ENCODE results near the gene MYOM1. TPM values are rescaled to one million over a fixed set of nuclear protein-coding genes. Genes with fewer than 3 reads are reported as not detected.

The MYOM1 gene
- total RNA-seq, 1 donor from 2014 or later, result 0.46 TPM

- Mint-ChIP-seq H3K4me3 (ENCODE audit: unreplicated experiment) (peak overlapping the region; percentile 88), H3K9me3 (ENCODE audit: unreplicated experiment) (no peaks in the 10 kb centered on the region), H3K27ac (ENCODE audit: unreplicated experiment) (peak overlapping the region; percentile 99), H3K4me1 (ENCODE audit: unreplicated experiment) (peaks cover 62% of the 10 kb centered on the region), H3K36me3 (ENCODE audit: unreplicated experiment) (peaks cover 25% of the 10 kb centered on the region), H3K27me3 (ENCODE audit: unreplicated experiment) (no peaks in the 10 kb centered on the region)
- no peak for TF ChIP-seq CTCF (IDR thresholded peaks at IDR 0.05)
- no peak for DNase-seq (ENCODE audit: extremely low spot score, unreplicated experiment)
Observed at GRCh38 chr18:3248658-3249359, 29.0 kb upstream of the MYOM1 start.

DNA sequence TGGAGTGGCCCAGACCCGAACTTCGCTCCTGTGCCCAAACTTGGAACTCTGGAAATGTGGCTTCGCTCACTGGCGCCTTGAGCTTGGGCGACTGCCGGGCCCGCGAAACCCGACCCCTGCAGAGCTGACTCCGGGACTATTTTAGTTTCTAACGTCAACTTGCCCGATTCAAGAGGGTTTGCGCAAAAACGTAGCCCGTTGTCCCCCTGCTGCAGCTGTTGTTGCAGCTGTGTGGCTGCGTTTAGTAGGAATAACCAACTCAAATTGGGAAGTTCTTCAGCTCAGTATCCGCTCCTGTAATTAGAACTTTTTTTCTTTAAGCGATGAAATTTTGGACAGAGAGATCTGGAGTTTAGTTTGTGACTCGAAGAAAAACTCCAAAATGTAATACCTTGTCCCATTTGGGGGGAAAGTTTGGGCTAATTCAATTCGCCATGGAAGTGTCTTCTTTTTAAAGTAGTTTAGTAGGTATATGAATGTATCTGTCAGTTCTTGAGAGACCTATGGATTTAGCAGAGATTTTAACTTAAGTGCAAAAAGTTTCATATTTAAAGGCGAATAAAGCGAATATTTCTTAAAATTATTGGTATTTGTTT, 28.4 kb upstream of the MYOM1 start:
- H3K27me3 Mint-ChIP-seq (ENCODE audit: unreplicated experiment), result no peaks in the 10 kb centered on the region
- peaks cover 18% of the 10 kb centered on the region for H3K36me3 Mint-ChIP-seq (ENCODE audit: unreplicated experiment)
- peak overlapping the region; percentile 99 for H3K27ac Mint-ChIP-seq (ENCODE audit: unreplicated experiment)
- no peak for TF ChIP-seq CTCF (IDR thresholded peaks at IDR 0.05)
- peaks cover 55% of the 10 kb centered on the region for H3K4me1 Mint-ChIP-seq (ENCODE audit: unreplicated experiment)
- H3K4me3 Mint-ChIP-seq (ENCODE audit: unreplicated experiment), result peak overlapping the region; percentile 88
- DNase-seq (ENCODE audit: extremely low spot score, unreplicated experiment), result no peak
- H3K9me3 Mint-ChIP-seq (ENCODE audit: unreplicated experiment), result no peaks in the 10 kb centered on the region

DNA sequence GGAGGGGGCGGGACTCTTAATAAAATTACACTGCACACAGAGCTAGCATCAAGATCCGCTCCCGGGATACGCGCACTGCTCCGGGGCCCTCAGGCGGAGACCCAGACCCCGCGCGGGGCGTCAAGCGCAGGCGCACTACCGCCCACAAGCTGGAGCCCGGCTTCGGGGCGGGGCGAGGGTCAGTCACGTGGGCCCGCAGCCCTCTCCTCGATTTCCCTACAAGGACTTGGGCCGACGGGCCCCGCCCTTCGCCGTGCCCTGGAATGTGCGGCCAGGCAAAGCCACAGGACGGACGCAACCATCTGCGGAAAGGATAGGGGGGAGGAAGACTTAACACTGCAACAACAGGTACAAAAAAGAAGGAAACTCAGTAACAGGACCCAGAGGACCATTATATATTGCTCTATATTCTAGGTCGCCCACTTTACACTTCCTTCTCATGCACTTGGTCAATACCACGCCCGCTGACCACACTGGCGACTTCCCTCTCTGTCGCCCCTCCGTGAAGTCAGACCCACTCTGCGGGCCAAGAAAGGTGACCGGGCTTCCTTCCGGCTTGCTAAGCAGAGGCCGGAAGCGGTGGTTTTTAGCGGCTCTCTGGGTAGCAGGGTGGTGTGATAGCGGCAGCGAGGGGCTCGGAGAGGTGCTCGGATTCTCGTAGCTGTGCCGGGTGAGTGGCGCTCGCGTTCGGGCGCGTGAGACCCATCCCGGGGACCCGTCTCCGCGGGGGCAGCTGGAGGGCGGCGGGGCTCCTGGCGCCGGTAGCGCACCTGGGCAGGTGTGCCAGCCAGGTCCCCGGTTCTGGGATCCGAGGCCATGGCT, 27.7 kb upstream of the MYOM1 start, which contains the start of gene MYL12A:
TSS of gene MYL12A (plus strand) at position 562 of the 822 bp plus-strand sequence. CDS start 5,447 bp downstream, outside the sequence.
- no peak for TF ChIP-seq CTCF (IDR thresholded peaks at IDR 0.05)
- H3K9me3 Mint-ChIP-seq (ENCODE audit: unreplicated experiment), result no peaks in the 10 kb centered on the region
- H3K27ac Mint-ChIP-seq (ENCODE audit: unreplicated experiment), result peak within 1 kb of the TSS; percentile 99
- DNase-seq (ENCODE audit: extremely low spot score, unreplicated experiment), result peak; percentile 99
- H3K4me1 Mint-ChIP-seq (ENCODE audit: unreplicated experiment), result peaks cover 48% of the 10 kb centered on the region
- H3K4me3 Mint-ChIP-seq (ENCODE audit: unreplicated experiment), result peak within 1 kb of the TSS; percentile 88
- H3K36me3 Mint-ChIP-seq (ENCODE audit: unreplicated experiment), result peaks cover 15% of the 10 kb centered on the region
- no peaks in the 10 kb centered on the region for H3K27me3 Mint-ChIP-seq (ENCODE audit: unreplicated experiment)

GRCh38 chr18:3246635-3247239, 27.0 kb upstream of the MYOM1 start:
- H3K27ac Mint-ChIP-seq (ENCODE audit: unreplicated experiment), result peak overlapping the region; percentile 99
- H3K4me3 Mint-ChIP-seq (ENCODE audit: unreplicated experiment), result peak overlapping the region; percentile 88
- TF ChIP-seq CTCF (IDR thresholded peaks at IDR 0.05), result no peak
- no peaks in the 10 kb centered on the region for H3K27me3 Mint-ChIP-seq (ENCODE audit: unreplicated experiment)
- H3K36me3 Mint-ChIP-seq (ENCODE audit: unreplicated experiment), result peaks cover 12% of the 10 kb centered on the region
- DNase-seq (ENCODE audit: extremely low spot score, unreplicated experiment), result no peak
- peaks cover 41% of the 10 kb centered on the region for H3K4me1 Mint-ChIP-seq (ENCODE audit: unreplicated experiment)
- H3K9me3 Mint-ChIP-seq (ENCODE audit: unreplicated experiment), result no peaks in the 10 kb centered on the region

Data from osteocyte (in vitro differentiated cells).